Amniotic stem cell (primary cell): ENCODE measurements around the gene LBX1.
A peak's percentile ranks its signal among the peaks of the same experiment; 100 is the strongest.

Experiments
- DNase-seq: peaks from one replicate; lab custom pipeline; 2025; lab: John Stamatoyannopoulos, UW

Gene LBX1, protein sequence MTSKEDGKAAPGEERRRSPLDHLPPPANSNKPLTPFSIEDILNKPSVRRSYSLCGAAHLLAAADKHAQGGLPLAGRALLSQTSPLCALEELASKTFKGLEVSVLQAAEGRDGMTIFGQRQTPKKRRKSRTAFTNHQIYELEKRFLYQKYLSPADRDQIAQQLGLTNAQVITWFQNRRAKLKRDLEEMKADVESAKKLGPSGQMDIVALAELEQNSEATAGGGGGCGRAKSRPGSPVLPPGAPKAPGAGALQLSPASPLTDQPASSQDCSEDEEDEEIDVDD

DNA sequence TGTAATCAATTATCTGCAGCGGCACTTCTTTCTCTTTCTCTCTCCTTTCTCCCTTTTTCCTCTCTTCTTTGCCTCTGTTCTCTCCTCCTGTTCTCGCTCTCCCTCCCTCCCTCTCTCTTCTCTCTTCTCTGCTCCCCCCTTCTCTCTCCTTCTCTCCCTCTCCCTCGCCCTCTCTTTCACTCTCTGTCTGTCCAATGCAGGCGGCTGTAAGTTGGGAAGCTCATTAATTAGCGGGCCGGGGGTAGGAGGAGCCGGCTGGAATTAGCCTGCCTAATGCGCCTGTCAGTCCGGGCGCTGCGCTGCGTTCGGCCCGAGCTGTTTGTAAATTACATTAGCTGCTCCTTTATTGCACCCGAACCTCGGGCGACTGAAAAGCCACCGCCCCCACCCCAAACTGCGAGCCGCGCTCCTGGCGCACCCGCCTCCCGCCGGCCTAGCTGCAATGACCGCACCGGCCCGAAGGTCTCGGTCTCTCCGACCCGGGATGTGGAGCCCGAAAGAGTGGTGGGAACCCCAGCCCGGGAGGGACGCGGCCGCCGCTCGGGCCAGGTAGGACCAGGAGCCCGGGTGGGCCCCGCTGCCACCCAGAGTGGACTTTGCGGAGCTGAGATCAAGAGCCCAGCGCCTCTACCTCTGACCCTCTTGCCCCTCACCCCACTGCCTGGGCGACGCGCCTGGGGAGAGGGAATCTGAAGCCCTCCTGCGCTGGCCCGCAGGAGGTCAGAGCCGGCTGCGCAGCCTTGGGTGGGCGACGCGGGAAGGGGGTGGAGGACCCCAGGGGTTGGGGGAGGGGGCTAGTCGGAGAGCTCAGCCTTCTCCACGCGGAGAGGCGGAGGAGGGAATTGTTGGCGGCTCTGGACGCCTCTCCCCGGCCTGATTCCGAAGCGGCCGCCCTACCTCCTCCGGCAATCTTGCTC lies at the start of gene LBX1:
Gene LBX1, minus strand, starts transcription at position 198 of the 917 bp plus-strand sequence. CDS start 648 bp downstream, outside the sequence.
- DNase-seq: no peak

DNA sequence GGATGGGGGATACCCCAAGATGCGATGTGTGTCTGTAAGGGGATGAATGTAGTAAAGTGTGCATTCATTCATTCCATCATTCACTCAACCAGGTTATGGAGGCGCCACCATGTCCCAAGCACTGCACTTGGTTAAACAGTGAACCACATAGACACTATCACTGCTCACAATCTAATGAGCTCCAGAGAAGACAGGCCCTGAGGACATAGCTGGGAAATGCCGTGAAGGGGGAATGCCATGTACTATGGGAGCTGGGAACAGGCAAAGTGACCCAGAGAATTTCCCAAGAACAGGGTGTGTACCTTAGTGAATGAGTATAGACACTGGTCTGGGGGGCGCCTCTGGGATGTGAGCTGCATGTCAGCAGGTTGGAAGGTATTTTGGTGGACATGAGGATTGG lies 44.5 kb upstream of the LBX1 start:
- no peak for DNase-seq

DNA sequence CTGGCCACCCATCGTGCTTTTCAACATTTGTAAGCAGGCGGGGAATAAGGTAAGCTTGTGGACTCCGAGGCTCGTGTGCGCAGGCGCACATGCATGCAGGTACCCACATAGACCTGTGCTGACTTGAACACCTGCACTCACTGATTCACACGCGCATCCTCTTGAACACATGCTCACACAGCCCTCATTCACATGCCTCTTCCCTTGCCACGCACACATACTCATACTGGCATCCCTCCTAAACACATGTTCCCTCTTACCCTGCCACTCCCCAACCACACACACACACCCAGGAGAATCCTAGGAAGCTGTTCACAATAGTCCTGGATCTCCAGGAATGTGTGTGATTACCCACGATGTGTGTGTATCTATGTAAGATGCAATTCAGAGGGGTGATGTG lies 44.1 kb upstream of the LBX1 start:
- DNase-seq: no peak

DNA sequence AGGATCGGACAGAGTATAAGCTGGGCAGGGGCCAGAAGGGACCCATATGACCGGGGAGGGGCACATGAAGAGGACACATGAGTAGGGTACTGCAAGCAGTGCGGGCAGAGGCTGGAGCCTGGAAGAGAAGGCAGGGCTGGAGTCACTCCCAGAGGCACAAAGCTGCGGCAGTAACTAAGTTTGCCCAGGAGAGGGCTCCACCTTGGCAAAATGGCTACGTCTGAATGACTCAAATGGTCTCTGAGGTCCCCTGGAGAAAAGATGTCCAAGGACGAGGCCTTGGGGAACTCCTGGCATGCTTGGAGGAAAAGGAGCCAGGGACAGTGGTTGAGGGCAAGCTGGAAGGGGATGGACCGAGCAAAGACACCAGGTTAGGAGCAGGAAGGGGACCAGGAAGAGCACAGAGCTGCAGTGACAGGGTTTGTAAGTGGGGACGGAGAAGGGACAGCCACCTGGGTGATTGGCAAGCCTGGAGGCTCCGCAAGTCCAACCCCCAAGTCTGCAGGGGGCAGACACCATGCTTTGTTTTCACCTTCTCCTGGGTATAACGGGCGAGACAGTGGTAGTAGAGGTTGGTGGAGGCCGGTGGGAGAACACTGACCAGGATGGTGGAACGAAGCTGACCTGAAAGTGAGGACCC lies 43.1 kb upstream of the LBX1 start:
- DNase-seq: peak; percentile 23

DNA sequence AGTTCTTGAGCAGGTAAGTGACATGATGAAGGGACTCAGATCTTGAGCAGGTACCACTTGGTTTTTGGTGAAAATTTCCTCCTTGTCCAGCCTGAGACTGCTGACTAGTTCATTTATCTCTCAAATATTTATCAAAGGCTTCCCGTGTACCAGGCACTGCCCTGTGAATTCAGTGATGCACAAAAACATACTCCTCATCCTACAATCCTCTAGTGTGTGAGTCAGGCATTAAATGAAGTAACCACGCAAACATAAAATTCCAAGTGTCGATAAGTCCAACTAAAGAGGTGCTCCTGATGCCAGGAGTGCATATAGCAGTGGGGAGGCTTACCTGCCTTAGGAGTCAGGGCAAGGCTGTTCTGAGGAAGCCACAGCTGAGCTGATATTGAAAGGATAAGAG lies 41.5 kb upstream of the LBX1 start:
- no peak for DNase-seq

DNA sequence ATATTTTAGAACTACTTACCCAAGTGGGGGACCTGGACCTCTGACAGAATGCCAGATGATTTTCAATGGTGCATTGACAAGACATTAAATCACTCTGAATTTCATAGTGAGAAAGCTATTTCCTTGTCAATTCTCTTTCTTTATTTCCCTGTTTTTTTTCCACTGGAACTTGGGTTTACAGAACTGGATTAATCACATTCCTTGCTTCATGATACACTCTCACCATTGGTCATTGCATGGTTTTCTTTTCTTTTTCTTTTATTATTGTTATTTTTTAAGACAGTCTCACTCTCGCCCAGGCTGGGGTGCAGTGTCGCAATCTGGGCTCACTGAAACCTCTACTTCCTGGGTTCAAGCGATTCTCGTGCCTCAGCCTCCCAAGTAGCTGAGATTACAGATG lies 38.5 kb upstream of the LBX1 start:
- no peak for DNase-seq

DNA sequence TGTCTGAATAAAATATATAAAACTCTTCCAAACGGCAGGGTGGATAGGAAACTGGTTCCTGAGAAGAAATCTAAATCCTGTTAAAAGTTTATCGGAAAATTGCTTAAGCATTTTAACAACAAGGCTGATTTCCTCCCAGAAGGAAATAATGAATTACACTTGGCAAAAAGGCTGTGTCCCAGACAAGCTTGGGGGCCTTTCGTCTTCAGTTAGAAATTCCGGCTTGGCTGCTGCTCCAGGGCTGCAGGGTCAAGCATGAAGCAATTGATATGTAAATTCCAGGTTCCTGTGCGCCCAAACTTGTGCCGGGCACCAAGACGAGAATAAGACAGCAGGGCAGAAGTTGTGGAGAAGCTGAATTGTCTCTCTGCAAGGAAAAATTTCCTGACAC lies 38.0 kb upstream of the LBX1 start:
- no peak for DNase-seq

DNA sequence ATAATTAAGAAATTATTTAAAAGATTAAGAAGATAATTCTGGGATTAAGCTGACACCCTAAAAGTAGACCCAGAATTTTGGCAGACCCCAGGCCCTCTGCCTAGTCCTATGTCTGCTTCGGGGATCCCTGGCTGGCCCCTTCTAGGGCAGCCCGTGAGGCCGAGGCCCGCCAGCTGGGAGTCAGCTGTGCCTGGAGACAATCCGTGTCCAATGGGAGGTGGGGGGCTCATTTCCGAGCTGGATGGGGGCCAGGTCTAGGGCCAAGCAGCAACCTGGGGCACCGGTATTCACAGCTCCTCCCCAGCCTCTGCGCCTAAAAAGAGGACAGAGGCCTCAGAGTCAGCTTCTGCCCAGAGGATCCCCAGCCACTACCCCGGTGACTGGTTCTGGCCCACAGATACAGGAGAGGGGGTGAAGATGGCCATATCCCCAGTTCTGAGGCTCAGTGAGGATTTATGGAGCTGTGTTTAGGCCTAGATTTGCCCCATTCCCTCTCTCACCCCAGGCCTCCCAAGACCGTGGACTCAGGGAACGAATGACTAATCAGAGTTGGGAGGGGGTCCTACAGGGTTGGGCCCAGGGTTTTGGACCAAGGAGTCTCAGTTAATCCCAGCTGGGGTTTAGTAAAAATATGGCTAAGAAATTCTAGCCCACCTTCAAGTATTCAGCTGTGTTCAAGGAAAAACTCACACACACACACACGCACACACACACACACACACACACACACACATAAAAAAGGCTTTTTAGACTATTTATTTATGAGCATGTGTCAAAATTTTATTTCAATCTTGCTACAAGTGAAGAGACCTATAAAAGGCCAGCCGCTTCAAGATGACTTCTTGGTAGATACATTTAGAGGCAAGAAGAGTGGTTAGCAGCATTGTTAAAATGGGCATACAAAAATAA lies 37.4 kb upstream of the LBX1 start:
- DNase-seq: no peak

DNA sequence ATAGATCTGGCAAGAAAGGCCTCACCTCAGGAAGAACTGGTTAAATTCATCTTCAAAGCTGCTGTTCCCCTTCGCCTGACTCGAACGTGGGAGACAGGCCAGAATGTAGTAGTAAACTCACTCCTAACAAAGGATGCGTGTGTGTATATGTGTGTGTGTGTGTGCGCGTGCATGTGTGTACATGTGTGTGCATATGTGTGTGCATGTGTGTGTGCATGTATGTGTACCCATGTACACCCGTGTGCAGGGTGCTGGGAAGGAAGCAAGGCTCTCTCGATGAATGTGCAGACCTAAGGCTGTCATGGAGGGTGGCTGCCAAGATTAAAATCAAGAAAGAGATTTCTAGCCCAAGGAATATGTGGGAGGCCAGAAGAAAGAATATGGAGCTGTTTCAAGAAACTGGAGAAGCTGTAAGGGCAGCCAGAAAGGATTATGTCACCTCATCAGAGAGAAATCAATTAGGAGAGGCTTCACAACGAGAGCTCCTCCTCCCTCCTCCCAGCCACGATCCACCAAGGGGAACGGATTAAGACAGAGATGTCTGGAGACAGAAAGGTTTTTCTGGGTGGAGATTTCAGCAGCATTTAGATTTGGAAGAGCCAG lies 34.0 kb upstream of the LBX1 start:
- DNase-seq: no peak

DNA sequence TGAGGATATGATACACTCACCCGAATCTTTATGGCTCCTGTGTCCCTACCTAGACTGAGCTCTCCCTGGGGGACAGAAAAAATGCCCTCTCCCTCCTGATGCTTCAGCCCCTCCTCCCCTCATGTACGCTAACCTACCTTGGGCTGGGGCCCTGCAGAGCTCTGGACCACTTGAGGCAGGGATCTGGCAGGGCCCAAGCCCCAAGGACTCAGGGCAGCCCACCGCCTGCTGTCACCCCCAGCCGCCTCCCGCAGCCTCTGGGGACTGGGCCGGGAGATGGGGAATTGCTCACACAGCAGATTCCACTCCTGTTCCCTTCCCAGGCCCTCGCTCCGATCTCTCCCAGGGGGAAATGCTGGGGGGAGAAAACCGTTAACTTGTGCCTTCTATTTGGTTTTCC lies 32.9 kb upstream of the LBX1 start:
- no peak for DNase-seq

DNA sequence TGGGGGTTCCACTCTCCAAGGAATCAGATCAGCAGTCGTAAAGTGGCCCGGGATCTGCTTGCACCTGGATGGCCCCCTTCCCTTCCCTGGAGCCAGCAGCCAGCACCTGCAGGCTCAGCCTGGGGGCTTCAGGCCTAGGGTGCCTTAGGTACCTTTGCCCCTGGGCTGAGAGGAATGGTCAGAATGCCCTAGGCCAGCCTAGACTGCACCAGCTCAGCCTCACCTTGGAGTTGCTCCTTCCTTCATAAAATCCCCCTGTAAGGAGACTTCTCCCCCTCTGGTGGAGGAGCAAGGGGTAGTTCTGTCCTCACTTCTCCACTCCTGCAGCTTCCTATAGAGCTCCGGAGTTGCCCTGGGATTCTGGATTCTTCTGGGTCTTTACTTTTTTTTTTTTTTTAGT lies 32.4 kb upstream of the LBX1 start:
- DNase-seq: no peak

DNA sequence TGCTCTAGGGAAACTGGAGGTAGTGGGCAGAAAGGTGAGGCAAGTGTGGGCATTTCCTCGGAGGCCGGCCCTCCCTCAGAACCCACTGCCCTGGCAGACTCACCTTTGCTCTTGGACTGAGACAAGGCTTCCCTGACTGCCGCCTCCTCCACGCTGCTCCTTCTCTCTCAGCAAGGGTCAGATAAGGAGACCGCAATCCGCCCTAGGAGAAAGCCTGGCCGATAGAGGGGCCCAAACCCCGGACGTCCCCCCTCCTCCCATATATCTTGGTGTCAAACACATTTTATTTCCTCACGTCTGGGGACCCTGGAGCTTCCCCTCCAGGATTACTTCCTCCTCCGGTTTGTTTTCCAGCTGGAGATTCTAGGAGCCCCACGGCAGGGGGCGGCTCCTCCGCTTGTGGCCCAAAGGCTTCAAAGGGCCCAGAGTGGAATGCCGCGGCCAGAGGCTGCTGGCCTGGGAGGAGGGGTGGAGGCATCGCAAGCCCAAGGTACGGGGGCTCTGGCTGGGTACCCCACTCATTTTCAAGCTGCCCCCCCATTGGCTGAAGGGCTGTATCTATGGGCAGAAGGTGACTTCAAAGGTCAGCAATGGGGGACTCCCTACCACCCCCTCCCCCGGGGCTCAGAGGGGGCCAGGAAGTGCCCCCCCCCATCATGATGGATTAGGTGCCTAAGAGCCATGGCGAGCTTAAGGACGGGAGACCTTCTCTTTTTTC lies 31.7 kb upstream of the LBX1 start:
- no peak for DNase-seq

DNA sequence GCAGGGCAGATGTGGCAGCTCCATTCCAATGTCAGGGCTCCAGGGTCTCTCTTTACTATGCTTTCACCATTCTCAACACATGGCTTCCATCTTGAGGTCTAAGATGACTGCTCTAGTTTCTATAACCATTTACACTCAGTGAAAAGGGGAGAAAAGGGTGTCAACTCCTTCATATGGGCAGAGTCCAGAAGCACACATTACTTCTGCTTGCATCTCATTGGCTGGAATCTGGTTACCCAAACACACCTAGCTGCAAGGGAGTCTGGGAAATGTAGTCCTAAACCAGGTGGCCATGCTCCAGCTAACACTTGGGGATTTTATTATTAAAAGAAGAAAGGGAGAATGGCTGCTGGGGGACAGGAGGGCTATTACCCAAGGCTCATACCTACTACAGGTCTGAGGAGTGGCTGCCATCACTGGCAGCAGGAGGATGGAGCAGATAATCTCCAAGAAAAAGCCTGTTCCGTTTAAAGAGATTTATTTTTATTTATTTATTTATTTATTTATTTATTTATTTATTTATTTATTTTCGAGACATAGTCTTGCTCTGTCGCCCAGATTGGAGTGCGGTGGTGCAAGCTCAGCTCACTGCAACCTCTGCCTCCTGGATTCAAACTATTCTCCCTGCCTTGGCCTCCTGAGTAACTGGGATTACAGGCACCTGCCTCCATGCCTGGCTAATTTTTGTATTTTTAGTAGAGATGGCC lies 29.1 kb upstream of the LBX1 start:
- no peak for DNase-seq

DNA sequence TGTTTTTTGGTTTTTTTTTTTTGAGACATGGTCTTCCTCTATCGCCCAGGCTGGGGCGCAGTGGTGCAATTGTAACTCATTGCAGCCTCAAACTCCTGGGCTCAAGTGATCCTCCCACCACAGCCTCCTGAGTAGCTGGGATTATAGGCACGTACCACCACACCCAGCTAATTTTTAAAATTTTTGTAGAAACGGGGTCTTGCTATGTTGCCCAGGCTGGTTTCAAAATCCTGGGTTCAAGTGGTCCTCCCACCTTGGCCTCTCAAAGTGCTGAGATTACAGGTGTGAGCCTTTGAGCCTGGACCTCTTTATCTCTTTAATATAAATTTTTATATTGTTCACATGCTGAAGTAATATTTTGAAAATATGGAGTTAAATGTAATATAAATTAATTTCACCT lies 28.2 kb upstream of the LBX1 start:
- DNase-seq: no peak

DNA sequence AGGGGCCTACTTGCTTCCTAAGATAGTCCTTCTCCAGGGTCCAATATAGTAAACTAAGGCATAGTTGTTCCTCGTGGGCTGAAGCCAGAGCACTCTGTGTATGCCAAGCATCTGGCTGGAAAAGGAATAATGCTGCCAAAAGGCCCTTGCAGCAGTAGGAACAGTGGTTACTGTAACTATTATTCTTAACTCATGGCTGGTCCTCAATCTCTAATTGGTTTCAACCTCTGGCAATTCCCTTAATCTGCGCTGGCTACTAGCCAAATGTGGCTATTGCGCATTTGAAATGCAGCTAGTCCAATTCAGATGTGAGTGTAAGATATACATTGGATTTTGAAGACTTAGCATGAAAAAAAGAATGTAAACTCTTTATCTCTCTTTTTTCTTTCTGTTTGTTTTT lies 27.8 kb upstream of the LBX1 start:
- DNase-seq: no peak

DNA sequence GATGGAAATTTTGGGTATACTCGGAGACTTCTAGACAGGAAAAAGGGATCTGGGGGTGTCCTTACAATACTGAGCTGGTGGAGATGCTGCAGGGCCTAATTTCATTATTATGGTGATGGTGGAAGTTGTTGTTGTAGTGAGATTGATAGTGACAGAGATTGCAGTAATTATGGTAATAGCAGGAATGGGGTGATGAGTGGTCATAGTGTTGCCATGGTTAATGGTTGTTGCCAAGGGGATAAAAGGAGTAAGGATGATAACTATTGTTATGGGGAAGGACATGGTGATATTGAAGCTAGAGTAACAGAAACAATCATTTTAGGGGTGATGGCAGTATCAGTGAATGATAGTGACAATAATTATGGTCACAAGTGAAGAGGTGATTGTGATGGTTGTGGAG lies 27.1 kb upstream of the LBX1 start:
- no peak for DNase-seq

DNA sequence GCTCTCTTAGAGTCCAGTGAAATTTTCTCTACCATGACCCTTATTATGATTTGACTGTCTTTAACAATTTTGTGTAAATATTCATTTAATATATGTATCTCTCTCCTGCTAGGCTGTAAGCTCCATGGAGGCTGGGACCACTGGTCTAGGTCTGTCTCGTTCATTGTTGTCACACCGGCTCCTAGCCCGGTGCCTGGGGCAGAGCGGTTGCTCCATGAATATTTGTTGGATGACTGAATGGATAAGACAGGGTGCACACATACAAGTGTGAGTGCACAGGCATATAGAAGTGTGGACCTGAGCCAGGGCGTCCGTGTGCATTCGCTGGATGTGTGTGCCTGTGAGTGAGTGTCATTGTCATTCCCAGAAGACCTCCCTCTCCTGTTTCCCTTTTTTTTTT lies 20.9 kb upstream of the LBX1 start:
- no peak for DNase-seq

DNA sequence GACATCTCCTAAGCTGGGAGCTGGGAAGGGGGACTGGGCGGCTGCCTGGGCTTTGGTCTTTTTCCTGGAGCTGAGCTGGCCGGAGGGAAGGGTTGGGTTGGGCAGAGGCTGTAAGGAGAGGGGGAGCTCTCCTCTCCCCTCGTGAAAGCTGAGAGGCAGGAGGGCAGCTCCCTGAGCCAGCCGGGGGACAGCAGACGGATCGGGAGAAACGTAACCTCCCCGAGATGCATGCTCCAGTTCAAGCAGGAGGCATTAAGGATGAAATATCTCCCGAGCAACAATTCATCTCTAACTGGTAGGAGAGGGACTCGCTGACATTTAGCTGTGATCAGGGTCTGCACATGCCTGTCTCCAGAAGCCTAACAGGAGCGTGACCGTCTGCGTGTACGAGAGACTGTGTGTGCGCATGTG lies 19.9 kb upstream of the LBX1 start:
- DNase-seq: no peak

DNA sequence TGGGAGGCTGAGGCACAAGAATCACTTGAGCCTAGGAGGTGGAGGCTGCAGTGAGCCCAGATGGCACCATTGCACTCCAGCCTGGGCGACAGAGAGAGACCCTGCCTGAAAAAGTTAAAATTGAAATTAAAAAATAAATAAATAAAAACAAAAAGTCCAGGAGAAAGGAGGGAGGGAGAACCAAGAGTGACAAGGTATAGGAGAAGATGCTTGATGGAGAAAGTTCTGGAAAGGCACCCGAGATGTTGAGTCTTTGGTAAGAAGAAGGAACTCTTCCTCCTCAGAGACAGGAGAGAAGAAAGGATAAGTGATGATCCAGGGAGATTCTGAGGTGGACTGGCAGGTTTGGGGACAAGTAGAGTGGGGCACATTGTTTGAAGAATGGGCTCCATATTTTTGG lies 17.4 kb upstream of the LBX1 start:
- DNase-seq: no peak
